ENCODE data around the gene PAFAH1B1. TPM values are rescaled to one million over a fixed set of nuclear protein-coding genes. Genes with fewer than 3 reads are reported as not detected.

The PAFAH1B1 gene
- total and polyA plus RNA-seq, 10 of the 15 experiments (the other 5 are each of a cell fraction or from before 2014, with no cell fraction given) = 28.9 to 107 (median 49.1) TPM

DNA sequence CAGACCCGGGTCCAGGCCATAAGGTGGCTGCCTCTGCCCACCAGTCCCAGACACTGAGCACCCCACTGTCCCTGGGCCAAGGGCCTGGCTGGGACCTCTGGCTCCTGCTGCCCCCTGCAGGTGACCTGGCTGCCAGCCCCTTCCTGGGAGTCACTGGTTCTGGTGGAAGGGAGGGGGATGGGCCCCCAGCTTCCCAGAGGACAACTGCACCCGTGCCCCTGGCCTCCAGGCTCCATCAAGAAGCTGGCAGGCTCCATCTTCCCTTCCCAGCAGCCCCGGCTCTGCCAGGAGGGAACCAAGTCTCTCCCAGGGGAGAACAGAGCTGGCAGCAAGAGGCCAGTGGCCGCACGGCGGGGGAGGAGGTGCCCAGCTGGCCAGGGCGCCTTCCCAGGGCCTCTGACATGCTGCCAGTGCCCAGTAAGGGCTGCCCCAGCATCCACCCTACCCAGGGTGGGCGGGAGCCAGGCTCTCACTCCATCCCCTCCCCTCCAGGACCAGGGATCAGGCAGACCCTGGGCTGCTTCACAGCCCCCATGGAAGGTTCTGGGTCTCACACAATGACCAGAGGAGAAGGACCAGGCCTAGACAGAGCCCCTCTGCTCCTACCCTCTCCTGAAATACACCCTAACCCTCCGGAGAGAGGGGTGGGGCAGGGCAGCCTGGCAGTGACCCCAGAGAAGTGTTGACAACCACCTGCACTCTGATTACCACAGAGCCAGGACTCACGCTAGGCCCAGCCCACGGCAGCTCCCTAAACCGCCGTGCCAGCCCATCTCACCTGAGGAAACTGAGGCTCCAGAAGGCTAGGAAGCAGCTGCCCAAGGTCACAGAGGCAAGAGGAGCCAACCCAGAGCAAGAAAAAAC lies 114.5 kb downstream of the PAFAH1B1 start:
- Histone ChIP-seq H3K4me2 (ENCODE audit: control insufficient read depth, insufficient read depth) (peak overlapping the region; percentile 98), H3K27ac (ENCODE audit: control insufficient read depth, insufficient read depth) (0 out of 2 replicates have a peak overlapping the region, but pooled peaks have one; percentile 18)
- SMC1A ChIA-PET (ENCODE audit: uncharacterized antibody, unreplicated experiment) = interaction anchor here (1.6 kb wide), 1 partner anchor 326 kb away, joined by 5 read pairs; no protein-coding TSS in a partner anchor
- TF ChIP-seq, protein P1, sequence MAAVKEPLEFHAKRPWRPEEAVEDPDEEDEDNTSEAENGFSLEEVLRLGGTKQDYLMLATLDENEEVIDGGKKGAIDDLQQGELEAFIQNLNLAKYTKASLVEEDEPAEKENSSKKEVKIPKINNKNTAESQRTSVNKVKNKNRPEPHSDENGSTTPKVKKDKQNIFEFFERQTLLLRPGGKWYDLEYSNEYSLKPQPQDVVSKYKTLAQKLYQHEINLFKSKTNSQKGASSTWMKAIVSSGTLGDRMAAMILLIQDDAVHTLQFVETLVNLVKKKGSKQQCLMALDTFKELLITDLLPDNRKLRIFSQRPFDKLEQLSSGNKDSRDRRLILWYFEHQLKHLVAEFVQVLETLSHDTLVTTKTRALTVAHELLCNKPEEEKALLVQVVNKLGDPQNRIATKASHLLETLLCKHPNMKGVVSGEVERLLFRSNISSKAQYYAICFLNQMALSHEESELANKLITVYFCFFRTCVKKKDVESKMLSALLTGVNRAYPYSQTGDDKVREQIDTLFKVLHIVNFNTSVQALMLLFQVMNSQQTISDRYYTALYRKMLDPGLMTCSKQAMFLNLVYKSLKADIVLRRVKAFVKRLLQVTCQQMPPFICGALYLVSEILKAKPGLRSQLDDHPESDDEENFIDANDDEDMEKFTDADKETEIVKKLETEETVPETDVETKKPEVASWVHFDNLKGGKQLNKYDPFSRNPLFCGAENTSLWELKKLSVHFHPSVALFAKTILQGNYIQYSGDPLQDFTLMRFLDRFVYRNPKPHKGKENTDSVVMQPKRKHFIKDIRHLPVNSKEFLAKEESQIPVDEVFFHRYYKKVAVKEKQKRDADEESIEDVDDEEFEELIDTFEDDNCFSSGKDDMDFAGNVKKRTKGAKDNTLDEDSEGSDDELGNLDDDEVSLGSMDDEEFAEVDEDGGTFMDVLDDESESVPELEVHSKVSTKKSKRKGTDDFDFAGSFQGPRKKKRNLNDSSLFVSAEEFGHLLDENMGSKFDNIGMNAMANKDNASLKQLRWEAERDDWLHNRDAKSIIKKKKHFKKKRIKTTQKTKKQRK (IDR thresholded peaks at IDR 0.05; ENCODE audit: low read depth, low read length) = no peak
- TF ChIP-seq NR2F1 (conservative IDR thresholded peaks at IDR 0.05) (peak; percentile 41; the same call in 1 of the 2 replicates), HDGF (IDR thresholded peaks at IDR 0.05) (no peak), CEBPB (IDR thresholded peaks at IDR 0.05; ENCODE audit: borderline replicate concordance in 1 of 2, low read depth in 2 of 2, low read length in 2 of 2) (no peak), POLR2A (IDR thresholded peaks at IDR 0.05; ENCODE audit: low read depth, low read length) (peak; percentile 15; the same call in 1 of the 2 replicates), ASH2L (IDR thresholded peaks at IDR 0.05; ENCODE audit: borderline replicate concordance, low read depth) (no peak), GATAD2B (conservative IDR thresholded peaks at IDR 0.05; ENCODE audit: low read depth) (0 out of 2 replicates have a peak, but pooled peaks have one; percentile 27), HDAC2 (IDR thresholded peaks at IDR 0.05) (no peak), NFYB (IDR thresholded peaks at IDR 0.05; ENCODE audit: insufficient read depth, low read depth, low read length) (no peak)
- TF ChIP-seq, protein P2, sequence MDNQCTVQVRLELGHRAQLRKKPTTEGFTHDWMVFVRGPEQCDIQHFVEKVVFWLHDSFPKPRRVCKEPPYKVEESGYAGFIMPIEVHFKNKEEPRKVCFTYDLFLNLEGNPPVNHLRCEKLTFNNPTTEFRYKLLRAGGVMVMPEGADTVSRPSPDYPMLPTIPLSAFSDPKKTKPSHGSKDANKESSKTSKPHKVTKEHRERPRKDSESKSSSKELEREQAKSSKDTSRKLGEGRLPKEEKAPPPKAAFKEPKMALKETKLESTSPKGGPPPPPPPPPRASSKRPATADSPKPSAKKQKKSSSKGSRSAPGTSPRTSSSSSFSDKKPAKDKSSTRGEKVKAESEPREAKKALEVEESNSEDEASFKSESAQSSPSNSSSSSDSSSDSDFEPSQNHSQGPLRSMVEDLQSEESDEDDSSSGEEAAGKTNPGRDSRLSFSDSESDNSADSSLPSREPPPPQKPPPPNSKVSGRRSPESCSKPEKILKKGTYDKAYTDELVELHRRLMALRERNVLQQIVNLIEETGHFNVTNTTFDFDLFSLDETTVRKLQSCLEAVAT (IDR thresholded peaks at IDR 0.05) = no peak
- TF ChIP-seq, protein P3, sequence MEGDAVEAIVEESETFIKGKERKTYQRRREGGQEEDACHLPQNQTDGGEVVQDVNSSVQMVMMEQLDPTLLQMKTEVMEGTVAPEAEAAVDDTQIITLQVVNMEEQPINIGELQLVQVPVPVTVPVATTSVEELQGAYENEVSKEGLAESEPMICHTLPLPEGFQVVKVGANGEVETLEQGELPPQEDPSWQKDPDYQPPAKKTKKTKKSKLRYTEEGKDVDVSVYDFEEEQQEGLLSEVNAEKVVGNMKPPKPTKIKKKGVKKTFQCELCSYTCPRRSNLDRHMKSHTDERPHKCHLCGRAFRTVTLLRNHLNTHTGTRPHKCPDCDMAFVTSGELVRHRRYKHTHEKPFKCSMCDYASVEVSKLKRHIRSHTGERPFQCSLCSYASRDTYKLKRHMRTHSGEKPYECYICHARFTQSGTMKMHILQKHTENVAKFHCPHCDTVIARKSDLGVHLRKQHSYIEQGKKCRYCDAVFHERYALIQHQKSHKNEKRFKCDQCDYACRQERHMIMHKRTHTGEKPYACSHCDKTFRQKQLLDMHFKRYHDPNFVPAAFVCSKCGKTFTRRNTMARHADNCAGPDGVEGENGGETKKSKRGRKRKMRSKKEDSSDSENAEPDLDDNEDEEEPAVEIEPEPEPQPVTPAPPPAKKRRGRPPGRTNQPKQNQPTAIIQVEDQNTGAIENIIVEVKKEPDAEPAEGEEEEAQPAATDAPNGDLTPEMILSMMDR (IDR thresholded peaks at IDR 0.05 in 2 of 3, conservative IDR thresholded peaks at IDR 0.05 in 1 of 3; ENCODE audit: control insufficient read depth in 2 of 3, extremely low read depth in 1 of 3, insufficient read depth in 1 of 3, low read depth in 3 of 3, low read length in 3 of 3) = peak; percentile 30 to 61 (median 42); a peak in 5 of 6 replicates
- TF ChIP-seq, protein P4, sequence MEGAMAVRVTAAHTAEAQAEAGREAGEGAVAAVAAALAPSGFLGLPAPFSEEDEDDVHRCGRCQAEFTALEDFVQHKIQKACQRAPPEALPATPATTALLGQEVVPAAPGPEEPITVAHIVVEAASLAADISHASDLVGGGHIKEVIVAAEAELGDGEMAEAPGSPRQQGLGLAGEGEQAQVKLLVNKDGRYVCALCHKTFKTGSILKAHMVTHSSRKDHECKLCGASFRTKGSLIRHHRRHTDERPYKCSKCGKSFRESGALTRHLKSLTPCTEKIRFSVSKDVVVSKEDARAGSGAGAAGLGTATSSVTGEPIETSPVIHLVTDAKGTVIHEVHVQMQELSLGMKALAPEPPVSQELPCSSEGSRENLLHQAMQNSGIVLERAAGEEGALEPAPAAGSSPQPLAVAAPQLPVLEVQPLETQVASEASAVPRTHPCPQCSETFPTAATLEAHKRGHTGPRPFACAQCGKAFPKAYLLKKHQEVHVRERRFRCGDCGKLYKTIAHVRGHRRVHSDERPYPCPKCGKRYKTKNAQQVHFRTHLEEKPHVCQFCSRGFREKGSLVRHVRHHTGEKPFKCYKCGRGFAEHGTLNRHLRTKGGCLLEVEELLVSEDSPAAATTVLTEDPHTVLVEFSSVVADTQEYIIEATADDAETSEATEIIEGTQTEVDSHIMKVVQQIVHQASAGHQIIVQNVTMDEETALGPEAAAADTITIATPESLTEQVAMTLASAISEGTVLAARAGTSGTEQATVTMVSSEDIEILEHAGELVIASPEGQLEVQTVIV (IDR thresholded peaks at IDR 0.05; ENCODE audit: borderline replicate concordance, partially characterized antibody) = no peak

More for the DNA sequence above, 114.5 kb downstream of the PAFAH1B1 start:
- BruUV-seq (replicated peaks) = no TSS peak
- peak overlapping the region; percentile 44; the same call in 1 of the 2 replicates for H3K9ac ChIP-seq (ENCODE audit: control insufficient read depth, insufficient read depth, low read length)
- peak overlapping the region; percentile 95; the same call in 1 of the 2 replicates for H3K4me3 ChIP-seq
- H3K79me2 ChIP-seq (ENCODE audit: control insufficient read depth, insufficient read depth, low read length) = peaks cover 73% of the 10 kb centered on the region
- H3K27me3 ChIP-seq (replicated peaks in 1 of 2; ENCODE audit: control insufficient read depth in 2 of 2, insufficient read depth in 2 of 2, low read length in 1 of 2) = no peaks in the 10 kb centered on the region
- no peak overlapping the region for H2AFZ ChIP-seq (ENCODE audit: control insufficient read depth, low read depth, low read length)
- DNase-seq (ENCODE audit: low read depth, low spot score) = no peak
- peaks cover 0 to 23% of the 10 kb centered on the region in 2 experiments; a peak in 2 of 4 replicates for H3K36me3 ChIP-seq (ENCODE audit: control insufficient read depth in 2 of 2, insufficient read depth in 2 of 2, low read length in 1 of 2)
- in situ Hi-C loops (cut with MboI) = no loop called here
- FAIRE-seq = no peak
- no peak for ATAC-seq
- WGBS (ENCODE audit: insufficient coverage, insufficient replicate concordance, low lambda C conversion rate, missing lambda C conversion rate) = 81% methylated on average over 13 of the region's 13 CpGs
- peaks cover 8% of the 10 kb centered on the region; the same call in 1 of the 2 replicates for H4K20me1 ChIP-seq (ENCODE audit: control insufficient read depth, insufficient read depth)
- ChIA-PET RAD21 (ENCODE audit: unreplicated experiment) (interaction anchor here (0.5 kb wide), 1 partner anchor 125 kb away, joined by 3 read pairs; no protein-coding TSS in a partner anchor), CTCF (interaction anchor here (0.8 to 1.8 kb wide), 2 partner anchors 292 to 325 kb away, joined by 3 to 7 read pairs; no protein-coding TSS in a partner anchor), POLR2A (interaction anchor here (0.9 kb wide), 1 partner anchor 115 kb away, joined by 3 read pairs; the partner anchor contains the start of gene PAFAH1B1)
- peaks cover 20% of the 10 kb centered on the region for H3K4me1 ChIP-seq (ENCODE audit: control insufficient read depth, insufficient read depth, low read length)
- no peaks in the 10 kb centered on the region for H3K9me3 ChIP-seq (replicated peaks; ENCODE audit: control insufficient read depth, insufficient read depth, low read length)
- intact Hi-C loops (cut with micrococcal nuclease; ENCODE audit: unreplicated experiment) = no loop called here
